ENCODE data around the gene LRP10. TPM values are rescaled to one million over a fixed set of nuclear protein-coding genes. Genes with fewer than 3 reads are reported as not detected.

LRP10 gene
- total RNA-seq, 1 experiment from 2014 or later = 78.3 TPM

GRCh38 chr14:22903742-22904087 is 32.2 kb downstream of the LRP10 start:
- Histone ChIP-seq H3K36me3 (ENCODE audit: control insufficient read depth, insufficient read depth, low read length) (peaks cover 21% of the 10 kb centered on the region), H3K27ac (ENCODE audit: low read length) (no peak overlapping the region), H3K27me3 (ENCODE audit: control insufficient read depth, insufficient read depth, low read length) (no peaks in the 10 kb centered on the region), H3K9me3 (ENCODE audit: control insufficient read depth, insufficient read depth, low read depth, low read length) (no peaks in the 10 kb centered on the region), H3K4me3 (ENCODE audit: low read depth in 2 of 2, low read length in 2 of 2) (no peak overlapping the region), H3K4me1 (ENCODE audit: control insufficient read depth, insufficient read depth, low read length) (no peaks in the 10 kb centered on the region)
- no peak for TF ChIP-seq SIN3A (IDR thresholded peaks at IDR 0.05; ENCODE audit: borderline replicate concordance, insufficient read depth, low read depth, low read length)
- no peak for TF ChIP-seq POLR2AphosphoS5 (IDR thresholded peaks at IDR 0.05; ENCODE audit: low read depth, low read length)
- no peak for TF ChIP-seq TCF7L2 (IDR thresholded peaks at IDR 0.05; ENCODE audit: low read depth, low read length)
- no peak for TF ChIP-seq REST (IDR thresholded peaks at IDR 0.05; ENCODE audit: insufficient read depth in 1 of 2, low read depth in 2 of 2, low read length in 1 of 2)
- no peak for TF ChIP-seq CTCF (IDR thresholded peaks at IDR 0.05)
- DNase-seq (ENCODE audit: low read depth, low spot score) (no peak), ATAC-seq (no peak)
- ChIA-PET POLR2A (no interaction called here), CTCF (interaction anchor here (0.6 kb wide), 1 partner anchor 81 kb away, joined by 9 read pairs; no protein-coding TSS in a partner anchor)
- no TSS peak for BruUV-seq (replicated peaks)
- in situ Hi-C loops (cut with HindIII; ENCODE audit: low pct_unique_long_range_greater_than_20kb, low sequenced_read_pairs) (no loop called here), intact Hi-C loops (cut with micrococcal nuclease; ENCODE audit: unreplicated experiment) (no loop called here)

DNA sequence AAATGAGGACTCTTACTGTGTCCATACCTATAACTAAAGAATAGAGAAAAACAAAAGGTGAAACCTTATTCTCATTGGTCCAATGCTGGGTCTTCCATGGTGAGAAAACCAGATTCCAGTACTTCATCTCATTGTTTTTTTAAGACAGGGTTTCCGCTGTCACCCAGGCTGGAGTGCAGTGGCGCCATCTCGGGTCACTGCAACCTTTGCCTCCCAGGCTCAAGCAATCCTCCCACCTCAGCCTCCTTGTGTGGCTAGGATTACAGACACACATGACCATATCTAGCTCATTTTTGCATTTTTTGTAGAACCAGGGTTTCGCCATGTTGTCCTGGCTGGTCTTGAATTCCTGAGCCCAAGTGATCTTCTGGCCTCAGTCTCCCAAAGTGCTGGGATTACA is 34.1 kb downstream of the LRP10 start:
- intact Hi-C loops (cut with micrococcal nuclease; ENCODE audit: unreplicated experiment) = no loop called here
- Histone ChIP-seq H3K36me3 (ENCODE audit: control insufficient read depth, insufficient read depth, low read length) (peaks cover 23% of the 10 kb centered on the region), H3K4me3 (ENCODE audit: low read depth in 2 of 2, low read length in 2 of 2) (no peak overlapping the region), H3K27ac (ENCODE audit: low read length) (no peak overlapping the region), H3K9me3 (ENCODE audit: control insufficient read depth, insufficient read depth, low read depth, low read length) (no peaks in the 10 kb centered on the region), H3K27me3 (ENCODE audit: control insufficient read depth, insufficient read depth, low read length) (no peaks in the 10 kb centered on the region), H3K4me1 (ENCODE audit: control insufficient read depth, insufficient read depth, low read length) (no peaks in the 10 kb centered on the region)
- DNase-seq (ENCODE audit: low read depth, low spot score) (no peak), ATAC-seq (no peak)
- ChIA-PET POLR2A (no interaction called here), CTCF (no interaction called here)
- no TSS peak for BruUV-seq (replicated peaks)
- no peak for TF ChIP-seq REST (IDR thresholded peaks at IDR 0.05; ENCODE audit: insufficient read depth in 1 of 2, low read depth in 2 of 2, low read length in 1 of 2)
- no peak for TF ChIP-seq TCF7L2 (IDR thresholded peaks at IDR 0.05; ENCODE audit: low read depth, low read length)
- no peak for TF ChIP-seq CTCF (IDR thresholded peaks at IDR 0.05)
- TF ChIP-seq POLR2AphosphoS5 (IDR thresholded peaks at IDR 0.05; ENCODE audit: low read depth, low read length) = no peak
- no peak for TF ChIP-seq SIN3A (IDR thresholded peaks at IDR 0.05; ENCODE audit: borderline replicate concordance, insufficient read depth, low read depth, low read length)
- in situ Hi-C loops (cut with HindIII; ENCODE audit: low pct_unique_long_range_greater_than_20kb, low sequenced_read_pairs) = no loop called here

Measured in Panc1 (cell line).